ENCODE measurements around the gene SUCO.

DNA sequence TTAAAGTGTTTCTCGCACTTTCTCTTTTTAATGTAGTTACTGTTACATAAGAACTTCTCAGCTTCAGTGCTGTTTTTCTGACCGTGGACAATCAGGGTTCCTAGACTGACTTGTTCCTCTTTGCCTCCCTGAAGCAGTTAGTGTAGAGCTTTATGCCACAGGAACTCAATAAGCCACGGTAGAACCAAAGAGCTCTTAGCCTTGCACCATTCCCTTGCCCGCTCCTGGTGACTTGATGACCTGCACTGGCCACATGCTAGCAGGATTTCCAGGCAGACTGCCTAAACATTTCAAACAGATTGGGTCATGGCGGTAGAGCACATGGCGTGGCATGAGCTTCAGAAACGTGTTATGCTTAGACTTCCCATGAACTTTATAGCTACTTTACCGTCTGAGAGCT, 107.2 kb downstream of the SUCO start:
- no peak for TF ChIP-seq JUN (CRISPR knock-in tag; IDR thresholded peaks at IDR 0.05)
- TF ChIP-seq, protein P1, sequence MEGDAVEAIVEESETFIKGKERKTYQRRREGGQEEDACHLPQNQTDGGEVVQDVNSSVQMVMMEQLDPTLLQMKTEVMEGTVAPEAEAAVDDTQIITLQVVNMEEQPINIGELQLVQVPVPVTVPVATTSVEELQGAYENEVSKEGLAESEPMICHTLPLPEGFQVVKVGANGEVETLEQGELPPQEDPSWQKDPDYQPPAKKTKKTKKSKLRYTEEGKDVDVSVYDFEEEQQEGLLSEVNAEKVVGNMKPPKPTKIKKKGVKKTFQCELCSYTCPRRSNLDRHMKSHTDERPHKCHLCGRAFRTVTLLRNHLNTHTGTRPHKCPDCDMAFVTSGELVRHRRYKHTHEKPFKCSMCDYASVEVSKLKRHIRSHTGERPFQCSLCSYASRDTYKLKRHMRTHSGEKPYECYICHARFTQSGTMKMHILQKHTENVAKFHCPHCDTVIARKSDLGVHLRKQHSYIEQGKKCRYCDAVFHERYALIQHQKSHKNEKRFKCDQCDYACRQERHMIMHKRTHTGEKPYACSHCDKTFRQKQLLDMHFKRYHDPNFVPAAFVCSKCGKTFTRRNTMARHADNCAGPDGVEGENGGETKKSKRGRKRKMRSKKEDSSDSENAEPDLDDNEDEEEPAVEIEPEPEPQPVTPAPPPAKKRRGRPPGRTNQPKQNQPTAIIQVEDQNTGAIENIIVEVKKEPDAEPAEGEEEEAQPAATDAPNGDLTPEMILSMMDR (IDR thresholded peaks at IDR 0.05): no peak
- TF ChIP-seq, protein P2, sequence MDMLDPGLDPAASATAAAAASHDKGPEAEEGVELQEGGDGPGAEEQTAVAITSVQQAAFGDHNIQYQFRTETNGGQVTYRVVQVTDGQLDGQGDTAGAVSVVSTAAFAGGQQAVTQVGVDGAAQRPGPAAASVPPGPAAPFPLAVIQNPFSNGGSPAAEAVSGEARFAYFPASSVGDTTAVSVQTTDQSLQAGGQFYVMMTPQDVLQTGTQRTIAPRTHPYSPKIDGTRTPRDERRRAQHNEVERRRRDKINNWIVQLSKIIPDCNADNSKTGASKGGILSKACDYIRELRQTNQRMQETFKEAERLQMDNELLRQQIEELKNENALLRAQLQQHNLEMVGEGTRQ (CRISPR knock-in tag; IDR thresholded peaks at IDR 0.05): no peak
- TF ChIP-seq, protein P3, sequence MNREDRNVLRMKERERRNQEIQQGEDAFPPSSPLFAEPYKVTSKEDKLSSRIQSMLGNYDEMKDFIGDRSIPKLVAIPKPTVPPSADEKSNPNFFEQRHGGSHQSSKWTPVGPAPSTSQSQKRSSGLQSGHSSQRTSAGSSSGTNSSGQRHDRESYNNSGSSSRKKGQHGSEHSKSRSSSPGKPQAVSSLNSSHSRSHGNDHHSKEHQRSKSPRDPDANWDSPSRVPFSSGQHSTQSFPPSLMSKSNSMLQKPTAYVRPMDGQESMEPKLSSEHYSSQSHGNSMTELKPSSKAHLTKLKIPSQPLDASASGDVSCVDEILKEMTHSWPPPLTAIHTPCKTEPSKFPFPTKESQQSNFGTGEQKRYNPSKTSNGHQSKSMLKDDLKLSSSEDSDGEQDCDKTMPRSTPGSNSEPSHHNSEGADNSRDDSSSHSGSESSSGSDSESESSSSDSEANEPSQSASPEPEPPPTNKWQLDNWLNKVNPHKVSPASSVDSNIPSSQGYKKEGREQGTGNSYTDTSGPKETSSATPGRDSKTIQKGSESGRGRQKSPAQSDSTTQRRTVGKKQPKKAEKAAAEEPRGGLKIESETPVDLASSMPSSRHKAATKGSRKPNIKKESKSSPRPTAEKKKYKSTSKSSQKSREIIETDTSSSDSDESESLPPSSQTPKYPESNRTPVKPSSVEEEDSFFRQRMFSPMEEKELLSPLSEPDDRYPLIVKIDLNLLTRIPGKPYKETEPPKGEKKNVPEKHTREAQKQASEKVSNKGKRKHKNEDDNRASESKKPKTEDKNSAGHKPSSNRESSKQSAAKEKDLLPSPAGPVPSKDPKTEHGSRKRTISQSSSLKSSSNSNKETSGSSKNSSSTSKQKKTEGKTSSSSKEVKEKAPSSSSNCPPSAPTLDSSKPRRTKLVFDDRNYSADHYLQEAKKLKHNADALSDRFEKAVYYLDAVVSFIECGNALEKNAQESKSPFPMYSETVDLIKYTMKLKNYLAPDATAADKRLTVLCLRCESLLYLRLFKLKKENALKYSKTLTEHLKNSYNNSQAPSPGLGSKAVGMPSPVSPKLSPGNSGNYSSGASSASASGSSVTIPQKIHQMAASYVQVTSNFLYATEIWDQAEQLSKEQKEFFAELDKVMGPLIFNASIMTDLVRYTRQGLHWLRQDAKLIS (CRISPR knock-in tag; IDR thresholded peaks at IDR 0.05; ENCODE audit: borderline replicate concordance): no peak
- no peak for TF ChIP-seq FOXJ3 (CRISPR knock-in tag; IDR thresholded peaks at IDR 0.05; ENCODE audit: borderline replicate concordance)
- no peak for TF ChIP-seq CREB1 (CRISPR knock-in tag; IDR thresholded peaks at IDR 0.05)
- no peak for TF ChIP-seq RORB (CRISPR knock-in tag; IDR thresholded peaks at IDR 0.05)
- TF ChIP-seq ATF2 (CRISPR knock-in tag; IDR thresholded peaks at IDR 0.05; ENCODE audit: borderline replicate concordance, low read depth): no peak
- no peak for TF ChIP-seq KAT7 (CRISPR knock-in tag; IDR thresholded peaks at IDR 0.05; ENCODE audit: borderline replicate concordance)
- no peak for TF ChIP-seq ZNF263 (CRISPR knock-in tag; IDR thresholded peaks at IDR 0.05; ENCODE audit: low read depth)
- no peak for TF ChIP-seq ZNF317 (CRISPR knock-in tag; IDR thresholded peaks at IDR 0.05; ENCODE audit: borderline replicate concordance, low read depth)
- TF ChIP-seq ELF4 (CRISPR knock-in tag; IDR thresholded peaks at IDR 0.05; ENCODE audit: low read depth): no peak

Data from WTC11 (cell line).